ENCODE results near the gene RBM5.

The RBM5 gene

GRCh38 chr3:50162034-50162883 lies 73.5 kb downstream of the RBM5 start:
- DNase-seq: no peak

GRCh38 chr3:50163572-50164455 lies 75.1 kb downstream of the RBM5 start:
- DNase-seq: no peak

- no peak for DNase-seq
These were observed 75.8 kb downstream of the RBM5 start for GRCh38 chr3:50164481-50164880.

GRCh38 chr3:50164984-50165909 lies 76.5 kb downstream of the RBM5 start:
- no peak for DNase-seq

GRCh38 chr3:50165910-50166538 lies 77.3 kb downstream of the RBM5 start:
- no peak for DNase-seq

- no peak for DNase-seq
These were observed 77.9 kb downstream of the RBM5 start for GRCh38 chr3:50166620-50167019.

- no peak for DNase-seq
These were observed 78.5 kb downstream of the RBM5 start for GRCh38 chr3:50167069-50167840.

GRCh38 chr3:50167841-50168209 lies 79.1 kb downstream of the RBM5 start:
- DNase-seq: no peak

- DNase-seq: no peak
These were observed 79.7 kb downstream of the RBM5 start for GRCh38 chr3:50168388-50168787.

Measured in SIG-M5 (cell line).